ENCODE data around the gene KCNIP3.
"Not testable (repeated sequence)": the region's sequence is repeated elsewhere in the genome, so short reads cannot be mapped to it uniquely, and the experiment has no call there.

The KCNIP3 gene

GRCh38 chr2:95296880-95297487 lies at the start of gene KCNIP3:
KCNIP3 (plus strand) TSS chr2:95297347; CDS start chr2:95297439, 92 bp downstream.
- DNase-seq, result peak in 1 of 2 experiments; percentile 37

- no peak for DNase-seq
Measured at GRCh38 chr2:95258271-95258670, 38.9 kb upstream of the KCNIP3 start.

GRCh38 chr2:95260028-95261023 lies 36.8 kb upstream of the KCNIP3 start:
- peak in 1 of 2 experiments; percentile 3 for DNase-seq

- no peak for DNase-seq
Measured at GRCh38 chr2:95261602-95262001, 35.5 kb upstream of the KCNIP3 start.

GRCh38 chr2:95262896-95263542 lies 34.1 kb upstream of the KCNIP3 start:
- no peak for DNase-seq

GRCh38 chr2:95264624-95265023 lies 32.5 kb upstream of the KCNIP3 start:
- peak in 1 of 2 experiments; percentile 19 for DNase-seq

- no peak for DNase-seq
Measured at GRCh38 chr2:95265182-95265581, 32.0 kb upstream of the KCNIP3 start.

- no peak for DNase-seq
Measured at GRCh38 chr2:95266781-95267430, 30.2 kb upstream of the KCNIP3 start.

GRCh38 chr2:95267458-95268210 lies 29.5 kb upstream of the KCNIP3 start:
- DNase-seq, result no peak

GRCh38 chr2:95268211-95269035 lies 28.7 kb upstream of the KCNIP3 start:
- DNase-seq, result no peak

GRCh38 chr2:95269036-95269680 lies 28.0 kb upstream of the KCNIP3 start:
- no peak for DNase-seq

GRCh38 chr2:95269745-95270144 lies 27.4 kb upstream of the KCNIP3 start:
- not testable (repeated sequence) for DNase-seq

- no peak for DNase-seq
Measured at GRCh38 chr2:95270541-95271081, 26.5 kb upstream of the KCNIP3 start.

- DNase-seq, result no peak
Measured at GRCh38 chr2:95271381-95271971, 25.7 kb upstream of the KCNIP3 start.

GRCh38 chr2:95272299-95272751 lies 24.8 kb upstream of the KCNIP3 start:
- DNase-seq, result no peak

GRCh38 chr2:95272781-95273180 lies 24.4 kb upstream of the KCNIP3 start:
- no peak for DNase-seq

- no peak for DNase-seq
Measured at GRCh38 chr2:95273566-95274290, 23.4 kb upstream of the KCNIP3 start.

- DNase-seq, result no peak
Measured at GRCh38 chr2:95274291-95275150, 22.6 kb upstream of the KCNIP3 start, which contains the start of gene PROM2. PROM2 (plus strand) TSS chr2:95274449; CDS start chr2:95274586, 137 bp downstream.

Measured in NCI-H524 (cell line).